Stomach (tissue), 9 donors: Measurements from ENCODE around the gene TBRG1. TPM values are rescaled to one million over a fixed set of nuclear protein-coding genes. Genes with fewer than 3 reads are reported as not detected.

ENCODE experiments used
- DNase-seq, 2 donors: peaks; one replicate each; pipeline versions ENCODE4 v3.0.0 to v3.0.0-alpha.2; 2013 to 2019
- H3K27ac ChIP-seq, 5 donors: fragments of 200-600 bp in 4 of 5; sonication (generic) in 4 of 5; one replicate each; pipeline ENCODE4 v1.5.1; 2013 to 2019; ENCODE audit warnings: mild to moderate bottlenecking in 1 of 5, moderate library complexity in 1 of 5
- H3K27me3 ChIP-seq, 3 donors: fragments of 200-600 bp; sonication (generic); one replicate each; pipeline ENCODE4 v1.5.1; 2017 to 2019; ENCODE audit warnings: mixed run types in 1 of 3
- H3K36me3 ChIP-seq, 4 donors: fragments of 200-600 bp; sonication (generic); 1 replicate in 3 of 4; 2 replicates in 1 of 4; pipeline ENCODE4 v1.5.1; 2016 to 2019
- H3K4me1 ChIP-seq, 4 donors: fragments of 200-600 bp; sonication (generic); one replicate each; pipeline ENCODE4 v1.5.1; 2016 to 2019
- H3K4me3 ChIP-seq, 4 donors: fragments of 200-600 bp; sonication (generic) in 3 of 4; one replicate each; pipeline ENCODE4 v1.5.1; 2016 to 2019; ENCODE audit warnings: mild to moderate bottlenecking in 1 of 4
- H3K9me3 ChIP-seq, 4 donors: fragments of 200-600 bp; sonication (generic); one replicate each; pipeline ENCODE4 v1.5.1; 2016 to 2019
- CTCF ChIP-seq, 7 experiments: fragments of 450-650 bp in 4 of 7; fragments of 200-600 bp in 3 of 7; sonication (generic) in 3 of 7; IDR thresholded peaks; one replicate each; pipeline ENCODE4 v1.5.1; 2016 to 2019; ENCODE audit warnings: antibody characterized with exemption in 7 of 7, control low read depth in 2 of 7, mild to moderate bottlenecking in 1 of 7
- EP300 ChIP-seq: sonication (generic); formaldehyde crosslinking; IDR thresholded peaks from one replicate; pipeline ENCODE4 v1.6.1; 2017; ENCODE audit warnings: antibody characterized with exemption
- POLR2A ChIP-seq, 4 donors: fragments of 450-650 bp; IDR thresholded peaks; one replicate each; pipeline ENCODE4 v1.6.1; 2016; ENCODE audit warnings: antibody characterized with exemption in 4 of 4, control low read depth in 2 of 4, mild to moderate bottlenecking in 1 of 4, moderate library complexity in 1 of 4
- POLR2AphosphoS5 ChIP-seq, 3 donors: sonication (generic); formaldehyde crosslinking; IDR thresholded peaks; one replicate each; pipeline ENCODE4 v1.6.1; 2016; ENCODE audit warnings: antibody characterized with exemption in 3 of 3
- WGBS, 5 donors: extraction: QIAGEN DNeasy Blood & Tissue Kit in 3 of 5; methylation state at CpG; one replicate each; pipeline versions ENCODE4 v1.1.5 to v1.1.7; 2013 to 2018; 5-methylcytosine and 5-hydroxymethylcytosine counted together
- intact Hi-C: fragments of 100-400 bp; cut with DNase I; formaldehyde crosslinking; loops from one replicate; pipeline ENCODE4 v1.15.1; 2023; ENCODE audit warnings: low total_unique reads
- polyA plus RNA-seq, 3 donors: library from polyadenylated mRNA; stranded (reverse); fragments of 200-250 nt; gene quantifications; one replicate each; pipeline ENCODE4 v1.2.3, GENCODE V29; 2013
- total RNA-seq, 5 donors: library from RNA; depleted of rRNA; stranded (reverse); fragments of >200 nt; gene quantifications; one replicate each; pipeline versions ENCODE4 v1.1.0 to v1.2.3, GENCODE V29; 2014 to 2016
- donor health status: healthy with polysubstance abuse.
- donor health status: Bipolar disorder and iron deficiency.
- donor health status: healthy.

Gene TBRG1
- total and polyA plus RNA-seq, 8 donors, result 16.9 to 130 (median 31.6) TPM

- Histone ChIP-seq H3K4me3 (no peak overlapping the region), H3K9me3 (no peaks in the 10 kb centered on the region), H3K36me3 (peaks cover 53 to 75% (median 66%) of the 10 kb centered on the region in 4 donors), H3K4me1 (peaks cover 18 to 33% (median 28%) of the 10 kb centered on the region in 4 donors), H3K27ac (no peak overlapping the region), H3K27me3 (no peaks in the 10 kb centered on the region)
- no peak for DNase-seq
- intact Hi-C loops, result no loop called here
- 88 to 95% (median 91%) methylated on average over 5 of the region's 5 CpGs for WGBS, 5 donors
- TF ChIP-seq POLR2A (IDR thresholded peaks at IDR 0.05) (no peak), CTCF (IDR thresholded peaks at IDR 0.05) (no peak), EP300 (no peak), POLR2AphosphoS5 (IDR thresholded peaks at IDR 0.05) (no peak)
Observed at GRCh38 chr11:124627546-124627945, 4.9 kb downstream of the TBRG1 start.

- DNase-seq, result no peak
Observed at GRCh38 chr11:124629961-124630360, 7.3 kb downstream of the TBRG1 start.

GRCh38 chr11:124633355-124633754 lies 10.7 kb downstream of the TBRG1 start:
- TF ChIP-seq EP300 (no peak), POLR2AphosphoS5 (IDR thresholded peaks at IDR 0.05) (no peak), CTCF (IDR thresholded peaks at IDR 0.05) (peak in 1 of 7 experiments; percentile 13)
- intact Hi-C loops, result no loop called here
- H3K36me3 ChIP-seq, result peaks cover 69 to 98% (median 93%) of the 10 kb centered on the region in 4 donors

More at GRCh38 chr11:124629961-124630360, 7.3 kb downstream of the TBRG1 start:
- H3K27me3 ChIP-seq, result no peaks in the 10 kb centered on the region
- no peak overlapping the region for H3K4me3 ChIP-seq
- H3K4me1 ChIP-seq, result peaks cover 3 to 15% (median 9%) of the 10 kb centered on the region in 4 donors
- H3K9me3 ChIP-seq, result no peaks in the 10 kb centered on the region
- no peak overlapping the region for H3K27ac ChIP-seq
- intact Hi-C loops, result no loop called here
- no peak for TF ChIP-seq POLR2AphosphoS5 (IDR thresholded peaks at IDR 0.05)
- no peak for TF ChIP-seq POLR2A (IDR thresholded peaks at IDR 0.05)
- TF ChIP-seq EP300, result no peak
- peaks cover 71 to 95% (median 88%) of the 10 kb centered on the region in 4 donors for H3K36me3 ChIP-seq
- WGBS, 5 donors, result 62 to 80% (median 74%) methylated on average over 4 of the region's 4 CpGs

GRCh38 chr11:124635932-124636331 lies 13.3 kb downstream of the TBRG1 start:
- intact Hi-C loops, result no loop called here
- H3K27me3 ChIP-seq, result no peaks in the 10 kb centered on the region
- H3K27ac ChIP-seq, result no peak overlapping the region
- DNase-seq, result no peak
- no peaks in the 10 kb centered on the region for H3K9me3 ChIP-seq
- no peak for TF ChIP-seq EP300
- no peak for TF ChIP-seq CTCF (IDR thresholded peaks at IDR 0.05)
- no peak for TF ChIP-seq POLR2AphosphoS5 (IDR thresholded peaks at IDR 0.05)
- no peak for TF ChIP-seq POLR2A (IDR thresholded peaks at IDR 0.05)
- no peak overlapping the region for H3K4me3 ChIP-seq
- H3K4me1 ChIP-seq, result peaks cover 0 to 4% (median 0%) of the 10 kb centered on the region in 4 donors
- peaks cover 59 to 97% (median 91%) of the 10 kb centered on the region in 4 donors for H3K36me3 ChIP-seq
- WGBS, 5 donors, result 78 to 88% (median 81%) methylated on average over 3 of the region's 3 CpGs

More at GRCh38 chr11:124633355-124633754, 10.7 kb downstream of the TBRG1 start:
- no peaks in the 10 kb centered on the region for H3K27me3 ChIP-seq
- peaks cover 0 to 4% (median 0%) of the 10 kb centered on the region in 4 donors for H3K4me1 ChIP-seq
- H3K27ac ChIP-seq, result no peak overlapping the region
- 60 to 91% (median 64%) methylated on average over 1 of the region's 1 CpG for WGBS, 5 donors
- no peak overlapping the region for H3K4me3 ChIP-seq
- DNase-seq, result no peak
- no peaks in the 10 kb centered on the region for H3K9me3 ChIP-seq

- WGBS, 5 donors, result 72 to 83% (median 77%) methylated on average over 3 of the region's 3 CpGs
- Histone ChIP-seq H3K27ac (no peak overlapping the region), H3K4me3 (no peak overlapping the region), H3K9me3 (no peaks in the 10 kb centered on the region), H3K27me3 (no peaks in the 10 kb centered on the region), H3K4me1 (no peaks in the 10 kb centered on the region), H3K36me3 (peaks cover 34 to 72% (median 65%) of the 10 kb centered on the region in 4 donors)
- TF ChIP-seq EP300, result no peak
- TF ChIP-seq POLR2AphosphoS5 (IDR thresholded peaks at IDR 0.05), result no peak
- no peak for TF ChIP-seq CTCF (IDR thresholded peaks at IDR 0.05)
- TF ChIP-seq POLR2A (IDR thresholded peaks at IDR 0.05), result no peak
- no peak for DNase-seq
- intact Hi-C loops, result no loop called here
Observed at GRCh38 chr11:124638500-124638899, 15.8 kb downstream of the TBRG1 start.
